GM12864 (cell line): ENCODE results near the gene CNBD2.
"Not testable (repeated sequence)": the region's sequence is repeated elsewhere in the genome, so short reads cannot be mapped to it uniquely, and the experiment has no call there.

Source experiments
- DNase-seq: peaks from one replicate; pipeline ENCODE4 v3.0.0-alpha.2; 2011; ENCODE audit warnings: low read depth
- H3K4me3 ChIP-seq: 2 replicates; pipeline ENCODE4 v1.5.1; 2011; ENCODE audit warnings: mild to moderate bottlenecking, low read depth, low read length, control low read depth
- TF ChIP-seq, protein P1 (sequence below): IDR thresholded peaks from 2 replicates; pipeline ENCODE4 v1.5.1; 2011; ENCODE audit warnings: low read depth, mild to moderate bottlenecking, moderate library complexity, low read length, control low read depth, inconsistent platforms; ENCODE audit errors: missing control alignments

Gene CNBD2

GRCh38 chr20:36043441-36043840 is 75.1 kb downstream of the CNBD2 start:
- no peak overlapping the region for H3K4me3 ChIP-seq
- TF ChIP-seq, protein P1, sequence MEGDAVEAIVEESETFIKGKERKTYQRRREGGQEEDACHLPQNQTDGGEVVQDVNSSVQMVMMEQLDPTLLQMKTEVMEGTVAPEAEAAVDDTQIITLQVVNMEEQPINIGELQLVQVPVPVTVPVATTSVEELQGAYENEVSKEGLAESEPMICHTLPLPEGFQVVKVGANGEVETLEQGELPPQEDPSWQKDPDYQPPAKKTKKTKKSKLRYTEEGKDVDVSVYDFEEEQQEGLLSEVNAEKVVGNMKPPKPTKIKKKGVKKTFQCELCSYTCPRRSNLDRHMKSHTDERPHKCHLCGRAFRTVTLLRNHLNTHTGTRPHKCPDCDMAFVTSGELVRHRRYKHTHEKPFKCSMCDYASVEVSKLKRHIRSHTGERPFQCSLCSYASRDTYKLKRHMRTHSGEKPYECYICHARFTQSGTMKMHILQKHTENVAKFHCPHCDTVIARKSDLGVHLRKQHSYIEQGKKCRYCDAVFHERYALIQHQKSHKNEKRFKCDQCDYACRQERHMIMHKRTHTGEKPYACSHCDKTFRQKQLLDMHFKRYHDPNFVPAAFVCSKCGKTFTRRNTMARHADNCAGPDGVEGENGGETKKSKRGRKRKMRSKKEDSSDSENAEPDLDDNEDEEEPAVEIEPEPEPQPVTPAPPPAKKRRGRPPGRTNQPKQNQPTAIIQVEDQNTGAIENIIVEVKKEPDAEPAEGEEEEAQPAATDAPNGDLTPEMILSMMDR, result no peak
- DNase-seq, result no peak

DNA sequence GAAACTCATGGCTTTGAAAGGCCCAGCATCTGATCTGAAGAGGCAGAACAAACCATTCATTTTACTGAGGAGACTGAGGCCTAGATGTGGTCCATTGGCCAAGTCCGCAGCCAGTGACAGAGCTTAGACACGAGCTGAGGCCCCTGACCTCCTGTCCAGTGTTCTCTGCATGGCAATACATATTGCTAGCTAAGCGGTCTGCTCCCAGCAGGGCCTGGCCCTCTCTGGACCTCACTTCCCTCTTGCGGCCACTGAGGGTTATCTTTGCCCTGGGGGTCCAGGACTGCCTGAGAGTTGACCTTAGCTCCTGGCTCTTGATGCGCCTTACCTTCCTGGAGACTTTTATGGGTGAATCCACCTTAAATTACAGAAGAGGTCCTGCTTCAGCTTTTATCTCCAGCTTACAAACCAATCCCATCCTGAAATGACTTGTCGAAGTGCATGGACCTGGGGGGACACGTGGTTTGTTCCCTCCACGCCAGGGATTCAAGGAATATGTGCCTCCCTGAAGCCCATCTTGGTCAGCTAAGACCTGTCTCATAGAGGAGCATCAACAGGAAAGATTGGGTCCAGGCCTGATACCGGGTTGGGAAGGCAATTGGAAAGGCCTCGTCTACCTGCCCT is 75.6 kb downstream of the CNBD2 start:
- no peak overlapping the region for H3K4me3 ChIP-seq
- TF ChIP-seq, protein P1, result no peak
- no peak for DNase-seq

DNA sequence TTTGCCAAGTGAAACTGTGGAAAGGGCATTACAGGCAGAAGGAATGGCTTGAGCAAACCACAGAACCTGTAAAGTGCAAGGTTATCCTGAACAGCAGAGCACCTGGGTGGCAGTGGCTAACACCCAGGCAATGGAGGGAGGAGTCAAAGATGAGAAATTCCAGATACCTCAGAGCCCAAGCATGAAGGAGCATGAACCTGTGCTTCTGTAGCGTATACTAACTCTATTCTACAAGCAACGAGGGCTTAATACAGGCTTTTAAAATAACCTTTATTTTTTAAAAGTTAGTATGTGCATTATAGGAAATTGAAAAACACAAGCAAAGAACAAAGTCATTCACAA is 77.0 kb downstream of the CNBD2 start:
- H3K4me3 ChIP-seq, result no peak overlapping the region
- DNase-seq, result no peak
- TF ChIP-seq, protein P1, result no peak

GRCh38 chr20:36046073-36046798 is 77.8 kb downstream of the CNBD2 start:
- not testable (repeated sequence) for H3K4me3 ChIP-seq, DNase-seq

DNA sequence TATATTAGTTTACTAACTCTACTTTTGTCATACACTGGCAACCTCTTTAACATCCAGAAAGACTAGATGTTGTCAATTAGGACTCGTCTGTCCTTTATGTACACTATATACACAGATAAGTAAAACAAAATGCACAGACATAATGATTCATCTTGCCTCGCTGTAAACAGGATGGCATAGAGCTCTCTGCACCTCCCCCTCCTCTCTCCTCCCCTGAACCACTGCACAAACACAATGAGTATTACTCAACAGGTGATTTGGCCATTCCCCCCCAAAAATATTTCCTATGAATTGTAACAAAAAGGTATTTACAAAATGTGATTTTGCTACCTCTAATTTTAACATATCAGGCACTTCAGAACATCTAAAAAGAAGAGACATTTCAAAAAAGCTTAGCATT is 81.0 kb downstream of the CNBD2 start:
- peak overlapping the region; percentile 53 for H3K4me3 ChIP-seq
- not testable (repeated sequence) for DNase-seq

- peak; percentile 79 for DNase-seq
- TF ChIP-seq, protein P1, result no peak
- peak overlapping the region; percentile 94 for H3K4me3 ChIP-seq
Measured at GRCh38 chr20:36050436-36051317, 82.3 kb downstream of the CNBD2 start.

- TF ChIP-seq, protein P1, result no peak
- peak overlapping the region; percentile 94; the same call in 1 of the 2 replicates for H3K4me3 ChIP-seq
- DNase-seq, result no peak
Measured at GRCh38 chr20:36051318-36052116, 83.1 kb downstream of the CNBD2 start.
